HL-60/S4 treated with phorbol 12-myristate 13-acetate at 8.2 ng/mL for 4 days and 3 days (cell line): ENCODE data around the gene CMIP.

Experiments
- in situ Hi-C: fragments of 300-500 bp; cut with MboI; formaldehyde crosslinking; loops from 2 replicates; pipeline ENCODE4 v1.15.0; 2022; ENCODE audit warnings: low sequenced_read_pairs

Gene CMIP

GRCh38 chr16:81545470-81546250 lies 101.1 kb downstream of the CMIP start:
- in situ Hi-C loops = no loop called here

GRCh38 chr16:81546781-81547180 lies 102.2 kb downstream of the CMIP start:
- in situ Hi-C loops = no loop called here

GRCh38 chr16:81547194-81547938 lies 102.8 kb downstream of the CMIP start:
- in situ Hi-C loops = no loop called here

GRCh38 chr16:81547939-81548216 lies 103.3 kb downstream of the CMIP start:
- in situ Hi-C loops = no loop called here

DNA sequence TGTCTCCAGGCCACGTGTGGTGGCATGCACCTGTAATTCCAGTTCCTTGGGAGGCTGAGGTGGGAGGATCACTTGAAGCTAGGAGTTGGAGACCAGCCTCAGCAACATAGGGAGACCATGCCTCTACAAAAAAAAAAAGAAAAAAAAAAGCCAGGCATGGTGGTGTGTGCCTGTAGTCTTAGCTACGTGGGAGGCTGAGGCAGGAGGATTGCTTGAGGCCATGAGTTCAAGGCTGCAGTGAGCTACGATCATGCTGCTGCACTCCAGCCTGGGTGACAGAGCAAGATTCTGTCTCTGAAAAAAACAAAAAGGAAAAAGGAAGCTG lies 103.9 kb downstream of the CMIP start:
- in situ Hi-C loops = no loop called here

DNA sequence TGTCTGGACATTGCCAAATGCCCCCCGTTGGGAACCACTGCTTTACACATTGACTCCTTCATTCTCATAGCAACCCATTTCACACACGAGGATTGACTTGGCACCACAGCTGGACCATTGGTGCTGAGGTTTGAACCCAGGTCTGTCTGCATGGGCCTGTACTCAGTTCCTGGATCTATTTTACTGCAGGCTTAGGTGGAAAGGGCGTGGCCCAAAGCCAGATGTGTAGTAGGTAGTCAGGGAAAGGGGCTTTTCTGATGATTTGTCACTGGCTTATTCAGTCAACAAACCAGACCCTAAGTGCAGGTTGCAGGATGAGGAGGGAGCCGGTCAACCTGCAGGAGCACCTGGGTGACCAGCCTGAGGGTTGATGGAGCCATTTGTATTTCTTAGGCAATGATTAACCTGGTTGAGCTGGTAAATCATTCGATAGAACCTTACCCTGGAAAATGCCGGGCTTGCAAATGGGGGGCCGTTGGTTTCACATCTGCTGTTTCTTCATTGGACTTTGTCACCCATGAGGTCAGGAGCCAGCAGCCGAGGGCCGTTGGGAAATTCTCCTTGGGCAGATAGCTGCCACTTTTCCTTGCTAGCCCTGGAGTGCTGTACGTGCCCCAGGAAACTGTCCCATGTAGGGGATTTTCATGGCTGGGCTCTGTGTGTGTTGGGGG lies 104.4 kb downstream of the CMIP start:
- in situ Hi-C loops = no loop called here

DNA sequence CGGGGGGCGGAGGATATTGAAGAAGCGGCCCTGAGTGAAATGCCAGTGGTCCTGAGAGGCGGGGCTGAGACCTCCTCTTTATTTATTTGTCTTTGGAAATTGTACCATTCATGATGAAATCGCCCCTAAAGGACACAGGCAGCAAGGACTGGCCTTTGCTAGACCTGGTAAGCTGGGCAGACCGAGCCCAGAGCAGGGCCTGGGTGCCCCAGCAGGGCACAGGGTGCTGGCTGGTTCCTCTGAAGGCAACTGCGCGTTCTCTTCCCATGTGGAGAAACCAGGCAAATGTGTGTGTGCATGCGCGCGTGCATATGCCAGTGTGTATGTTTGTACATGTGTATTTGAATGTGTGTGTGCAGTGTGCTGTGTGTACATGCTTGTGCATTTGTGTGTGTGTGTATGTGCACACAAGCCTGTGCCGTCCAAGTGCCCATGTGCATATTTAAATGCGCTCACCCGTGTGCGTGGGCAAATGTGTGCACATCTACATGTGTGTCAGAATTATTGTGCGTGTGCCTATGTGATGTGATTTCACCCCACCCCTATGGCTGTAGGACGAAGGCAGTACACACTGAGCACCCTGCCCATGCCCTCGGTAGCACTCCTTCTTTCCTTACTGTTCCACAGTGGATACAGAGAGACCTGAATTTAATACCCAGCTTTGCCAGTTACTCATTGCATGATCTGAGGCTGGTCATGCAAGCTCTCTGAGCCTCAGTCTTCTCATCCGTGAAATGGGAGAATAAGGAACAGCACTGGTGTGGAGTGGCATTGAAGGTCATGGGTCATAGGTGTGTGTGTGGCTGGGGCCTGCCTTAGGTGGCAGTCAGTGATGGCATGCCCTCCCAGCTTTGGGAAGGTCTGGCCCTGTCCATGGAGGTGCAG lies 105.2 kb downstream of the CMIP start:
- in situ Hi-C loops = no loop called here

DNA sequence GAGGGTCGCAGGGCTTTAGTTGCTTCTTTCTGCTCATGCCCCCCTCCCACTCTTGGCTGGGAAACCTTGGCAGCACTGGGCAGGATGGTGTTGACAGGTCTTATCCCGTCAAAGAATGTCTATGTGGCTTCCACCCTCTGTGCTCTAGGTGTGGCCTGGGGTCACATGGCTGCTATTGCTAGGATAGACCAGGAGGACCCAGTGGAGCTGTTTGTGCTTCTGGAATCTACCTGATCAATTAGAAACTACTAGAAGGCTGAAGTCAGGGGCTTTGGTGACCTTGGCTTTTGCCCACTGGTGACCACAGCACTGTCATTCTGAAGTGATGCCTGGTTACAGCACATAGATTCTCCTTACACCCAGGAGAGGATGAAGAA lies 105.8 kb downstream of the CMIP start:
- in situ Hi-C loops = no loop called here

DNA sequence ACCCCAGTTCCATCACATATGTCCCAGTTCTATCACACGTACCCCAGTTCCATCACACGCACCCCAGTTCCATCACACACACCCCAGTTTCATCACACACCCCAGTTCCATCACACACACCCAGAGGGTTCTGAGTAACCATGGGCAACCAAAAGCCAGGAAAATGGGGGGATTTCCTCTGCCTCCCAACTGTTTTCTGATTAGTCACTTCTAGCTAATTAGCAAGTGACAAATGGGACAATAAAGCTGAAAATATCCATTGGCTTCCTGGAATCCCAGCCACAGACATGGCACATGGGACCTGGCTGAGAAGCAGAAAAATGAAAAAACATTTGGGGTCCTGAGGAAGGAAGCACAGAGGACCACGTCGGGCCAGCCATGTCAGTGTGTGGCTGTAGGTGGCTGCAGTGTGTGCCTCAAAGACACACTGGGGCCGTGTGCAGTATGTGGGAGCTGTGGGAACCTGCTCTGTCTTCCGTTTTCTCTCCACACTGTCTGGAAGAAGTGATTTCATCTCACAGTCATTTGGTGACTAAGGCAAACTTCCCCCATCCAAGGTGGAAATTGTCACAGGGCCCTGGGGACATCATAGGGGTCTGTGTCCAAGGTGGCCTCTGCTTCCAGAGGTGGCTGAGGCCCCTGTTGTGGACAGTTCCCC lies 106.7 kb downstream of the CMIP start:
- in situ Hi-C loops = no loop called here

DNA sequence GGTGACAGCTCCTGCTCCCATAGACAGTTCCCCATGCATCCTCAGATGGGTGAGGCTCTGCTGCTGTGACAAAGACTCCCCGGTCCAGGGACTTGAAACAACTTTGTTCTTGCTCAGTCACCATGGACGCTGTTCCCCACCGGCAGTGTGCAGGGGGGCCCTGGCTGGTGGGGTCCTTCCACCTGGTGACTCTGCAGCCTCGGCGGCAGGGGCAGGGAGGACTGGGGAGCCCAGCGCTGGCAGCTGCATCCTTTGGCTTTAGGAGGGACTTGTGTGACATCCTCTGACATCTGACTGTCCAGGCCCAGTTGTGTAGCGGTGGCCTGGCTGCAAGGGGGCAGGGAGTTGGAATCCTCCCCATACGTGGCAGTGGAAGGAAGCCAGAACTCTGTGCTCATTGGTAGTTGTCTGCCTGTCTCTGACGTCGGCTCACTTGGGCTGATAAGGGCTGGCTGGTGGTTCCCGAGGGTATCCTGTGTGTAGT lies 107.3 kb downstream of the CMIP start:
- in situ Hi-C loops = no loop called here

DNA sequence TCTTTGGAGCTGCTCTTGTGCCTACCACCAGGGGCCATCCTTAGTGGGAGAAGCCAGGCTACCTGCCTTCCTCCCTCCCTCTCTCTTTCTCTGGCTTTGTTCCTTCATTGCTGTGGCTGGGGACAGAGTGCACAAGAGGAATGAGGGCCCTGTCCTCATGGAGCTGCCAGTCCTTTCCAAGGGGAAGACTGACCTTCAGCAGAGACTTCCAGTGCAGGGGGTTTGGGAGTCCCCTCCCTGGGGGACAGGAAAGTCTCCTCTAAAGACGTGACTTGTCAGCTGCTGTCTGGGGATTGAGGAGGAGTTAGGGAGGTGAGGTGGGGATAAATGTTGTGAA lies 108.1 kb downstream of the CMIP start:
- in situ Hi-C loops = no loop called here

DNA sequence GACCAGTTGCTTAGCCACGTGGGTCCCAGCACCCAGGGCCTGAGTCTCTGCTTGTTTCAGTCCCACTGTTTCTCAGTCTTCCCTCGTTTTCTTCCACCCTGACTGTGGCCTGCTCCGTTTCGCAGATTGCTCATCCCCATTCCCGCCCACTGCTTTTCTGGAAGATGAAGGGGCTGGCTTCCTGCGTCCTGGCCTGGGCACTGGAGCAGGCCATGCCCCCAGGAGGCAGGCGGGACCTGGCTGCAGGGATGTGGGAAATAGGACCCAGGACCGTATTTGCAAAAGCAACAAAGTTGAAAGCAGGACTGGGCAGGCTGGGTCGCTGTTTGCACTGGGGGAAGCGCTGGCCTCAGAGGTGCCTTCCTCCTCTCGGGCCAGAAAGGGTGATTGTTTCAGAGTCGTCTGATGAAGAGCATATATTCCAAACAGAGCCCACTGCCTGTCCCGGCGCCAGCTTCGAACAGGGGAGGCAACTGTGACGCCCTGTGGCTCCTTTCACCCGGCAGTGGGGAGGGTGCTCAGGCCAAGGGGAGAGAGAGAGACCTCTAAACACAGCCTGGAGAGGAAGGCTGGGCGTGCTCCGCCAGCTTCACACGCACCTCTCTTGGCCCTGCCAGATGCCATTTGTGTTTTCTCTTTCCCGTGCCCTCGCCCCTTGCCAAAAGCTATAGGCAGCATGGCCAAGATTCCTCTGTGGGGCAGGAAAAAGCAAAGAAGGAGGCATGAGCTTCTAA lies 108.6 kb downstream of the CMIP start:
- in situ Hi-C loops = no loop called here

GRCh38 chr16:81553814-81554675 lies 109.4 kb downstream of the CMIP start:
- in situ Hi-C loops = no loop called here

DNA sequence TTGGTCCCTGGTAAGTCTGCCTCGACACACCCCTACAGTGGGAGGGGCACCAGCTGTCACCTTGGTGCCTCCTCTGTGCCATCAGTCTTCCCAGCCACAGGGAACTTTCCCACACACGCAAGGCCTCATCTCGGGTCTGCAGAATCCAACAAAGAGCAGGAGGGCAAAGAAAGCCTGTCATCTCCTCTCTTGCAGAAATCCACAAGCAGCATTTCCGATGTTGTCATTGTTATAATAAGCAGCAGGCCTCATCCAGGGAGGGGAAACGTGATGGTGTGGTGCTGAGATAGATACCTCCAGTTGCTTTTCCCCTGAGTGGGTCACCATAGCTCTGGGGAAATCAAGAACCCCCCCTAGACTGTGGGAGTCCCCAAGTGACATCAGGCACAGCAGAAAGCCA lies 110.4 kb downstream of the CMIP start:
- in situ Hi-C loops = no loop called here

DNA sequence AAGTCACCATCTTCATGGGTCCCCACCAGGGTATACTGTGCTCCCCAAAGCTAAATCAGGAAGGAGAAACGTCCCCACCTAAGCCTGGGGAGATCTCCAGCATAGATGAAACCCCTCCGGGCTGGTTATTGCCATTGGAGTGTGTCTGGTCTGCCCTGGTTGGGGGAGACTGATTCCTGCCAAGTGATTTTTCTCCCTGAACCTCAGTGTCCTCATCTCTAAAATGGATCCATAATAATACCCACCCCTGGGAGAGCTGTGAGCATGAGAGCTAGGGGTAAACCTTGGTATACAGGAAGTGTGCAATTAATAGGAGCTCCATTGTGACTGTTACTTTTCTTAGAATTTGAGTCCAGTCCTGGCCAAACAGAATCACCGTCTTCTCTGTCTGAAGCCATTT lies 111.1 kb downstream of the CMIP start:
- in situ Hi-C loops = no loop called here

DNA sequence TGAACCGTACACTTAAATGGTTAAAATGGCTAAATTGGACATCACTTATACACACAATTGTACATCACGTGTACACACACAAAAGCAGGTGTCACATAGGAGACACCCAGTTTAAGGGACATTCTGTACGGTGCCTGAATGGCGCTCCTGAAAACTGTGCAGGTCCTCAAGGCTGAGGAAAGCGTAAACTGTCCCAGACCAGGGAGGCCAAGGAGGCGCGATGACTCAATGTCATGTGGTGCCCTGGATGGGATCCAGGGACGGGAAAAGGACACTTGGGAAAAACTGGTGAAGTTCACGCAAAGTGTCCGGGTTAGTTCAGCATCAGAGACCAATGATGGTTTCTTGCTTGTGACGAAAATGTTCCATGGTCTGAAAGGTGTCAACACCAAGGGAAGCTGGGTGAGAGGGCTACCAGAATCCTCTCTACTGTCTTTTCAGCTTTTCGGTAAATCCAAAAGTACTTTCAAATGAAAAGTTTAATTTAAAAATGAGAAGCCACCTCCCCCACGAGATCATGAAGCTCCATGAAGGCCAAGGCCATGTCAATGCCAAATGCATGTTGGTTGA lies 112.2 kb downstream of the CMIP start:
- in situ Hi-C loops = no loop called here

- in situ Hi-C loops = no loop called here
Observed at GRCh38 chr16:81558077-81558443, 113.5 kb downstream of the CMIP start.

DNA sequence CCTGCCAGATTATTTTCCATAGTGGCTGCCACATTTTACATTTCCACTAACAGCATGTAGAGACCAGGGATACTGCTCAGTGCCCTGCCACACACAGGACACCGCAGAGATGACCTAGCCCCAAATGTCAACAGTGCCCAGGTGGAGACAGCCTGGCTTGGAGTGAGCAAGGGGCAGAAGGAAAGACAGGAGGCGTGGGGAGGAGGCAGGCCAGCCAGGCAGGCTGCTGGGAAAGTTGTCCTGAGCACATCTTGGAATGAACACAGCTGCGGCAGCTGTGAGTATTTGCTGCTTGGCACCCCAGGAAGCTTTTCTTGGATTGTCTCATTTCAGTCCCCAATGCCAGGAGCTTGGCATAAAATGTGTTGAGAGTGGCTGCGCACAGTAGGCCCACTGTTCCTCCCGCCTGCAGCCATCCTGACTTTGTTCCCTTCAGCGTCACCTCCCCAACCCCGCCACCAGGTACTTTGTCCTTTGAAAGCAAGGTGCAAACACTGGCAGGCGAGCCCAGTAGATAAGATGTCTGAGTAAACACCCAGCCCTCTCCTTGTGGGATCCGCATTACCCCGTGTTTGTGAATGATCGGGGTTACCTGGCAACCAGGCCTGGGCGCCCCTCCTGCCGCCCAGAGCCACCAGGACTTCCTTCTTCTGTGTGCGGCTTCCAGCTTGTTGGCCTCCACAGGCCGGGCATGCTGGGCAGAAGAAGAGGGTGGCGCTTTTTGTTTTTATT lies 114.0 kb downstream of the CMIP start:
- in situ Hi-C loops = no loop called here
